HG03196 (cell line): ENCODE data around the gene NOTCH2.

Experiments used
- ATAC-seq: cut with Tn5 transposase; IDR thresholded peaks from one replicate; pipeline ENCODE4 v1.9.1; 2021; ENCODE audit not compliant: unreplicated experiment

The NOTCH2 gene

DNA sequence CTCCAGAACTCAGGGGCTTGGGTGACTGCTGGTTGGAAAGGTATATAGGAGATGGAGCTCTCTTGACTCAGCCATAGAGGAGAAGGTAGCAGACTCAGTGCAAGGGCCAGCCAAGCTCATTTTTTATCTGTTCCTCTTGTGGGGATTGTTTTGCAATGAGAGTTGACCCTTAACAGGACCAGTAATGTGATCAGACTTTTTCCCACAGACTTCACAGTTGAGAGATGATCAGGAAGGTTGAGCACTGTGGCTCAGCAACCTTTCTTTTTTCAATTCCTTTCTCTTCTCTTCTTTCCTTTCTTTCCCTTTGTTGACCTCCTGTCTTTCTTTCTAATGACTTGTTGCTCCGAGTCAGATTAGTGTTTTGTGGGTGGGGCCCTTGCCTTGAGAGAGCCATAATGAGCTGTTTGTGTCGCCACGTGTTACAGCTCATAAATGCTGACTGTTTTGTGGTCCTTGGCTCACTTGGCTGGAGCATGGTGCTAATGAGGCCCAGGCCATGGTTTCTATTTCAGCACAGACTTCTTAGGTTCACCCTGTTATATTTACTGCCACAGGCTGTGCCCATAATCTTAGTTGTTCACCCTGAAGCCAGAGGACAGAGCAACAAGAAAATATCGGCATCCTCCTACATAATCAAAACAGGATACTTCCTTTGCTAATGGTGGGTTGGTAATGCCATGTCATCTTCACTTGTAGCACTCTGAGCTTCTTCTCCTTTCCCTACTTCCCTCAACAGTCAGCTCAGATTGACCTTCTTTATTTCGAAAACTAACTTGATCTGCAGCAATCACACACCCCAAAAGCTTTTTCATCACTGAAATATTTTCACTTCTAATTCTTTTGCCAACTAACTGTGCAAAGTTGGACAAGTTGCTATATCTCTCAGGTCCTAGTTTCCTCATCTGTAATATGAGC is 187.1 kb downstream of the NOTCH2 start:
- no peak for ATAC-seq

- no peak for ATAC-seq
Measured at GRCh38 chr1:119879510-119880434, 189.7 kb downstream of the NOTCH2 start.

DNA sequence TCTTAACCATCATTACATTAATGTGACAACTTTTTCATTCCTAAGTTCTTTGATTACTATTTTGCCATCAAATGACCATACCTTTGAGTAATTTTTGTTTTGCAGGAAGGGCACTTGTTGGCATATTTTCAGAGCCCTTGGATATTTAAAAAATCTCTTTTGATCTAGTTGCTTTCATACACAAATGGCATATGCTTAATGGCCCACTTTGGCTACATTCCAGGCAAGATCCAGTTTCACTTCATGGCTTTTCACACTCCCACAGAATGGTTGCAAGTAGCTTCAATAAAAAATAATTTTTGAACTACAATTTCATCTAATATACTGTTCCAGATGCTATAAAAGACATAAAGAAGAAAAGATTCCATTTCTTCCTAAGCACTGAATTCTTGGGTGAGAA is 191.3 kb downstream of the NOTCH2 start:
- ATAC-seq, result no peak

GRCh38 chr1:119874186-119874585 is 195.3 kb downstream of the NOTCH2 start:
- ATAC-seq, result no peak

- no peak for ATAC-seq
Measured at GRCh38 chr1:119873135-119874015, 196.1 kb downstream of the NOTCH2 start.

GRCh38 chr1:119871881-119872280 is 197.6 kb downstream of the NOTCH2 start:
- no peak for ATAC-seq

DNA sequence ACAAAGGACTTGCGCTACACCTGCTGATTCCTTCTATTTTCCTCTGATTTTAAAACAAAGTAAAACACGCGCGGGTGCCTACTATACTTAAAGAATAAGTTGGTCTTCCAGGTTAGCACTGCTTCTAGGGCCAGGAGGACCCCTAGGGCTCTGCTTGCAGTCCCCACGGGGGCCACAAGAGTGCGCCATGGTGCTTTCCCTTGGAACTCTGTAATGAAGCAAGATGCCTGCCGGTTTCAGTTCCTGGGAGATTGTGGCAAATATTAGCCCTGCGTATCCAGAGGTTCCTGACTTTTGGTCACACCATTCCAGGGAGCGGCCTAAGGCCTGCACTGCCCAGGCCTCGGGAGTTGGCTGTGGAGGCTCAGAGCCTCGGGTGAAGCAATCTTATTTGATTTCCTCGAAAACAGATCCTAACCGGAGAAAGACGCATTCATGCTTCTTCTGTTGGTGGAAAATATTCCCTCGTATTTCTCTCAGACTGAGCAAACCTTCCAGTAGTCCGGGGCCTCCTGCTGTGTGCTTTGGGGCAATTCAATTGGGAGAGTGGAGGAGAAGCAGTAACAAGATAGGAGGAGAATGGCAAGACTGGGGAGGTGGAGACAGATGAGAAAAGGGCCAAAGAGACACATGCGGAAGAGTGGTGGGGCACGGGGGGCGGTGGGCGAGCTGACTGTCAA is 198.4 kb downstream of the NOTCH2 start:
- no peak for ATAC-seq

GRCh38 chr1:119869995-119870394 is 199.5 kb downstream of the NOTCH2 start:
- no peak for ATAC-seq

- ATAC-seq, result no peak
Measured at GRCh38 chr1:119868176-119868575, 201.3 kb downstream of the NOTCH2 start.

- ATAC-seq, result no peak
Measured at GRCh38 chr1:119866451-119866850, 203.0 kb downstream of the NOTCH2 start.

GRCh38 chr1:119865627-119866026 is 203.8 kb downstream of the NOTCH2 start:
- ATAC-seq, result no peak

GRCh38 chr1:119862276-119862675 is 207.2 kb downstream of the NOTCH2 start:
- ATAC-seq, result no peak
